H1 (cell line): Measurements from ENCODE around the gene GDPGP1.

Experiments
- ASH2L ChIP-seq: fragments of 200-600, 300-600 bp; sonication (generic); IDR thresholded peaks from one replicate; pipeline ENCODE4 v1.7.1; 2017; ENCODE audit warnings: low read length
- ATF2 ChIP-seq: IDR thresholded peaks from 2 replicates; pipeline ENCODE4 v1.6.1; 2012; ENCODE audit warnings: low read length, inconsistent platforms
- CHD7 ChIP-seq: fragments of 300-600 bp; sonication (generic); IDR thresholded peaks from 2 replicates; pipeline ENCODE4 v1.7.1; 2012; ENCODE audit warnings: low read length, moderate library complexity, mild to moderate bottlenecking, inconsistent platforms; ENCODE audit not compliant: insufficient replicate concordance
- EP300 ChIP-seq, 2 experiments: IDR thresholded peaks; 1 replicate in 1 of 2; 2 replicates in 1 of 2; pipeline ENCODE4 v1.6.1; 2011 to 2012; ENCODE audit warnings: low read depth in 2 of 2, low read length in 2 of 2, mild to moderate bottlenecking in 2 of 2, borderline replicate concordance in 1 of 2, inconsistent platforms in 1 of 2, moderate library complexity in 1 of 2
- EZH2 ChIP-seq: fragments of 200-600 bp; sonication (generic); IDR thresholded peaks from 2 replicates; pipeline ENCODE4 v1.7.1; 2012; ENCODE audit warnings: low read depth, mild to moderate bottlenecking, moderate library complexity, low read length, inconsistent platforms; ENCODE audit not compliant: severe bottlenecking
- GABPA ChIP-seq: IDR thresholded peaks from 2 replicates; pipeline ENCODE4 v1.6.1; 2011; ENCODE audit warnings: mild to moderate bottlenecking, low read length, moderate library complexity, borderline replicate concordance; ENCODE audit not compliant: insufficient read depth
- POLR2A ChIP-seq, 2 experiments: IDR thresholded peaks; 1 replicate in 1 of 2; 2 replicates in 1 of 2; pipeline ENCODE4 v1.6.1; 2011; ENCODE audit warnings: low read depth in 2 of 2, low read length in 2 of 2, mild to moderate bottlenecking in 2 of 2; ENCODE audit errors: control extremely low read depth in 1 of 2
- POLR2AphosphoS5 ChIP-seq: IDR thresholded peaks from 2 replicates; pipeline ENCODE4 v1.6.1; 2011; ENCODE audit warnings: low read depth, low read length
- RAD21 ChIP-seq, 2 experiments: IDR thresholded peaks in 1 of 2; conservative IDR thresholded peaks in 1 of 2; 2 replicates each; pipeline ENCODE4 v1.6.1; 2011; ENCODE audit warnings: low read depth in 2 of 2, low read length in 2 of 2, improper control_type of control experiment in 1 of 2, inconsistent platforms in 1 of 2, mild to moderate bottlenecking in 1 of 2, moderate library complexity in 1 of 2
- SAP30 ChIP-seq: fragments of 300-600 bp; sonication (generic); IDR thresholded peaks from 2 replicates; pipeline ENCODE4 v1.7.1; 2012; ENCODE audit warnings: low read length, moderate library complexity, mild to moderate bottlenecking, inconsistent platforms; ENCODE audit not compliant: insufficient read depth, insufficient replicate concordance
- SUZ12 ChIP-seq: fragments of 200-600 bp; sonication (generic); IDR thresholded peaks from 2 replicates; pipeline ENCODE4 v1.6.1; 2012; ENCODE audit warnings: mild to moderate bottlenecking, inconsistent platforms, low read length, moderate library complexity, mixed read lengths
- TAF1 ChIP-seq: IDR thresholded peaks from 2 replicates; pipeline ENCODE4 v1.6.1; 2011; ENCODE audit warnings: mild to moderate bottlenecking, low read depth, low read length
- TF ChIP-seq, protein P1 (sequence below), 3 experiments: IDR thresholded peaks; 1 replicate in 2 of 3; 2 replicates in 1 of 3; pipeline versions ENCODE4 v1.5.1 to v1.6.1; 2011; ENCODE audit warnings: low read length in 3 of 3, mild to moderate bottlenecking in 3 of 3, inconsistent platforms in 2 of 3, low read depth in 1 of 3, moderate library complexity in 1 of 3; ENCODE audit not compliant: insufficient read depth in 1 of 3; ENCODE audit errors: control extremely low read depth in 1 of 3

GRCh38 chr15:90213122-90213817 is 20.7 kb upstream of the GDPGP1 start:
- TF ChIP-seq POLR2AphosphoS5 (no peak), EP300 (IDR thresholded peaks at IDR 0.05; ENCODE audit: borderline replicate concordance in 1 of 2, low read depth in 2 of 2, low read length in 2 of 2) (no peak), GABPA (no peak), TAF1 (no peak), EZH2 (no peak), ASH2L (no peak), POLR2A (IDR thresholded peaks at IDR 0.05; ENCODE audit: control extremely low read depth in 1 of 2, low read depth in 2 of 2, low read length in 2 of 2) (no peak), CHD7 (no peak), SUZ12 (no peak), RAD21 (IDR thresholded peaks at IDR 0.05 in 1 of 2, conservative IDR thresholded peaks at IDR 0.05 in 1 of 2; ENCODE audit: low read depth in 2 of 2, low read length in 2 of 2) (no peak), SAP30 (no peak), ATF2 (no peak)
- TF ChIP-seq, protein P1, sequence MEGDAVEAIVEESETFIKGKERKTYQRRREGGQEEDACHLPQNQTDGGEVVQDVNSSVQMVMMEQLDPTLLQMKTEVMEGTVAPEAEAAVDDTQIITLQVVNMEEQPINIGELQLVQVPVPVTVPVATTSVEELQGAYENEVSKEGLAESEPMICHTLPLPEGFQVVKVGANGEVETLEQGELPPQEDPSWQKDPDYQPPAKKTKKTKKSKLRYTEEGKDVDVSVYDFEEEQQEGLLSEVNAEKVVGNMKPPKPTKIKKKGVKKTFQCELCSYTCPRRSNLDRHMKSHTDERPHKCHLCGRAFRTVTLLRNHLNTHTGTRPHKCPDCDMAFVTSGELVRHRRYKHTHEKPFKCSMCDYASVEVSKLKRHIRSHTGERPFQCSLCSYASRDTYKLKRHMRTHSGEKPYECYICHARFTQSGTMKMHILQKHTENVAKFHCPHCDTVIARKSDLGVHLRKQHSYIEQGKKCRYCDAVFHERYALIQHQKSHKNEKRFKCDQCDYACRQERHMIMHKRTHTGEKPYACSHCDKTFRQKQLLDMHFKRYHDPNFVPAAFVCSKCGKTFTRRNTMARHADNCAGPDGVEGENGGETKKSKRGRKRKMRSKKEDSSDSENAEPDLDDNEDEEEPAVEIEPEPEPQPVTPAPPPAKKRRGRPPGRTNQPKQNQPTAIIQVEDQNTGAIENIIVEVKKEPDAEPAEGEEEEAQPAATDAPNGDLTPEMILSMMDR (IDR thresholded peaks at IDR 0.05; ENCODE audit: control extremely low read depth in 1 of 3, insufficient read depth in 1 of 3, low read depth in 1 of 3, low read length in 3 of 3), result no peak
